Testis (tissue), 5 donors: Measurements from ENCODE around the gene SATL1. TPM values are rescaled to one million over a fixed set of nuclear protein-coding genes. Genes with fewer than 3 reads are reported as not detected.
"Not testable (repeated sequence)": the region's sequence is repeated elsewhere in the genome, so short reads cannot be mapped to it uniquely, and the experiment has no call there.

Experiments
- DNase-seq: peaks from one replicate; pipeline ENCODE4 v3.0.0-alpha.2; 2019
- H3K27ac ChIP-seq, 2 donors: fragments of 200-600 bp; sonication (generic); one replicate each; pipeline ENCODE4 v1.5.1; 2019
- H3K27me3 ChIP-seq: fragments of 200-600 bp; sonication (generic); one replicate; pipeline ENCODE4 v1.5.1; 2019
- H3K36me3 ChIP-seq: fragments of 200-600 bp; sonication (generic); one replicate; pipeline ENCODE4 v1.5.1; 2017; ENCODE audit warnings: low read depth; ENCODE audit errors: missing control alignments
- H3K4me1 ChIP-seq: fragments of 200-600 bp; sonication (generic); one replicate; pipeline ENCODE4 v1.5.1; 2019
- H3K4me3 ChIP-seq, 2 donors: fragments of 200-600 bp; sonication (generic); one replicate each; pipeline ENCODE4 v1.5.1; 2017 to 2019
- H3K9me3 ChIP-seq: fragments of 200-600 bp; sonication (generic); one replicate; pipeline ENCODE4 v1.5.1; 2017
- CTCF ChIP-seq, 3 experiments: fragments of 450-650 bp in 2 of 3; fragments of 200-600 bp in 1 of 3; sonication (generic) in 1 of 3; IDR thresholded peaks; one replicate each; pipeline ENCODE4 v1.5.1; 2016 to 2019; ENCODE audit warnings: antibody characterized with exemption in 3 of 3, mild to moderate bottlenecking in 2 of 3, moderate library complexity in 1 of 3
- POLR2A ChIP-seq: fragments of 450-650 bp; IDR thresholded peaks from one replicate; pipeline ENCODE4 v1.6.1; 2017; ENCODE audit warnings: antibody characterized with exemption, mild to moderate bottlenecking, moderate library complexity
- WGBS, 2 donors: methylation state at CpG; one replicate each; pipeline ENCODE4 v1.1.5; 2018; 5-methylcytosine and 5-hydroxymethylcytosine counted together
- intact Hi-C: fragments of 100-400 bp; cut with DNase I; formaldehyde crosslinking; loops from one replicate; pipeline ENCODE4 v1.15.1; 2023; ENCODE audit warnings: low total_unique reads
- long read RNA-seq, 2 donors: transcript quantifications; one replicate each; lab custom pipeline, GENCODE V29; 2026
- polyA plus RNA-seq: library from polyadenylated mRNA; stranded (reverse); fragments of 350-450 nt; fragmentation: Illumina TruSeq; extraction: RNeasy Lipid Tissue Mini Kit (QIAGEN cat#74804); gene quantifications from one replicate; pipeline ENCODE4 v1.2.3, GENCODE V29; 2014; ENCODE audit warnings: low read depth, low replicate concordance; ENCODE audit not compliant: insufficient read depth
- total RNA-seq, 2 donors: library from RNA; depleted of rRNA; stranded (reverse); fragments of >200 nt; gene quantifications; one replicate each; pipeline ENCODE4 v1.2.3, GENCODE V29; 2016

Gene SATL1, protein sequence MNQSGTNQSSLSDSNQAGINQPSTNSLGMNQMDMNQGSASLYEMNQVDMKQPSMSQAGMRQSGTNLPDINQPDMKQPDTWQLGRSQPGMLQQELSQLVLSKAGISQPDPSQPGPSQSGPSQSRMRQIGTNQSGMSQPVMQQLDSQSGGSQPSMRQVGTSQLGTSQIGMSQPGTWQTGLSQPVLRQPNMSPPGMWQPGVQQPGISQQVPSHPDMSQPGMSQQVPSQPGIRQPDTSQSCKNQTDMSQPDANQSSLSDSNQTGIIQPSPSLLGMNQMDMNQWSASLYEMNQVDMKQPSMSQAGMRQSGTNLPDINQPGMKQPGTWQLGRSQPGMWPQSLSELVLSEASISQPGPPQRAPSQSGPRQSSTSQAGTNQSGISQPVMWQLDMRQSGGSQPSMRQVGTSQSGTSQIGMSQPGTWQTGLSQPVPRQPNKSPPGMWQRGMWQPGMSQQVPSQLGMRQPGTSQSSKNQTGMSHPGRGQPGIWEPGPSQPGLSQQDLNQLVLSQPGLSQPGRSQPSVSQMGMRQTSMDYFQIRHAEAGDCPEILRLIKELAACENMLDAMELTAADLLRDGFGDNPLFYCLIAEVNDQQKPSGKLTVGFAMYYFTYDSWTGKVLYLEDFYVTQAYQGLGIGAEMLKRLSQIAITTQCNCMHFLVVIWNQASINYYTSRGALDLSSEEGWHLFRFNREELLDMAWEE
- total RNA-seq (1 to 10 TPM; 2.4 to 2.5 TPM), polyA plus RNA-seq (0.95 TPM)
- long read RNA-seq, donor 1, partial matches to known transcripts, result 80 of 80 reads
- long read RNA-seq, donor 1, other reads (novel, unspliced or antisense), result 0 of 80 reads
- long read RNA-seq, donor 2, result 0 reads

- no peaks in the 10 kb centered on the region for H3K9me3 ChIP-seq
- WGBS, 2 donors, result 0% methylated on average over 5 to 28 of the region's 65 CpGs
- H3K4me3 ChIP-seq, result peak within 1 kb of the TSS; percentile 57 to 71
- intact Hi-C loops, result no loop called here
- no peaks in the 10 kb centered on the region for H3K27me3 ChIP-seq
- TF ChIP-seq POLR2A, result no peak
- H3K4me1 ChIP-seq, result no peaks in the 10 kb centered on the region
- no peaks in the 10 kb centered on the region for H3K36me3 ChIP-seq
- H3K27ac ChIP-seq, result peak within 1 kb of the TSS; percentile 77 to 80
- DNase-seq, result peak; percentile 87
These were observed at the start of gene SATL1, which contains the start of gene ZNF711 for GRCh38 chrX:85243761-85244449. Gene SATL1, minus strand, starts transcription at chrX:85243779. Its CDS starts 134,811 bp downstream, at chrX:85108968. Gene ZNF711, plus strand, starts transcription at chrX:85243991. Its CDS starts 3,582 bp downstream, at chrX:85247573.

GRCh38 chrX:85288992-85289723, 45.6 kb upstream of the SATL1 start:
- no peak for DNase-seq
- no peaks in the 10 kb centered on the region for H3K27me3 ChIP-seq
- WGBS, 2 donors, result 52 to 79% methylated on average over 6 to 7 of the region's 7 CpGs
- no peaks in the 10 kb centered on the region for H3K4me1 ChIP-seq
- intact Hi-C loops, result no loop called here
- TF ChIP-seq CTCF (IDR thresholded peaks at IDR 0.05), result no peak
- TF ChIP-seq POLR2A, result no peak
- H3K36me3 ChIP-seq, result no peaks in the 10 kb centered on the region
- no peak overlapping the region for H3K4me3 ChIP-seq
- no peak overlapping the region for H3K27ac ChIP-seq
- H3K9me3 ChIP-seq, result no peaks in the 10 kb centered on the region

- H3K4me3 ChIP-seq, H3K9me3 ChIP-seq, H3K36me3 ChIP-seq, H3K4me1 ChIP-seq, DNase-seq, H3K27ac ChIP-seq, H3K27me3 ChIP-seq, intact Hi-C loops: not testable (repeated sequence)
- WGBS, 2 donors, result 93 to 100% methylated on average over 3 to 6 of the region's 6 CpGs
These were observed 41.7 kb upstream of the SATL1 start for GRCh38 chrX:85285286-85285685.

DNA sequence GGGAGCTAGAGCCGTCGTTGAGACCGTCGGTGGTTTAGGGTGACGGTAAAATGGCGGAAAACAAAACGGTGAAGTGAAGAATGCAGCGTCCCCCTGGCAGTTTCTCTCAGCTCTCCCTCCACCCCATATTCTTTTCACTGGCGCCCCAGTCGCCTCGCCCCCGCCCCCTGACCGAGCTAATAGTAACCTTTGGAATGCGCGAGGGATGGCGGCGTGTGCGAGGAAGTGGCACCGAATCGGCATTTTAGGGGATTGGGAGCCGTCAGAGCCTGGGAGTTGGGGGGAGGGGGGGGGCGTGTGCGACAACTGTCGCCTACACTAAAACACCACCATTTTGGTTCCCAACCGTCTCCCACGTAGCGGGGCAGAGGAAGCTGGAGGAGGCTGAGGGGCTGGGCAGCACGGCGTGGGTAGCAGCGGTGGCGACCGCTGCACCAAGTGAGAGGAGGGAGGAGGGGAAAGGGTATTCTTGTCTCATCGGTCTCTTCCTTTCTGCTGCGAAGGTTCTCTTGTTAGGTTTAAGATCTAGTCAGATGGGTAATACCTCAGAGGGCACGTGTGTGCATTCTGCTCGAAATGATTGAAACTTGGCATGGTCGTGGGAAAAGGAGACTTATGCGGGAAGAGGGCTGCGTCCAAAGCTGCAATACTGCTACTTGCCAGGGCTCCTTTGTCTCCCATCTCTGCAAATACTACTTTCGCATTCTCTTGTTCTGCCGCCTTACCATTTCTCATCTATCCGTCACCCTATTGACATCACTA, 1.1 kb upstream of the SATL1 start:
- Histone ChIP-seq H3K9me3 (no peaks in the 10 kb centered on the region), H3K4me3 (peak overlapping the region; percentile 57 to 71), H3K27me3 (no peaks in the 10 kb centered on the region), H3K36me3 (no peaks in the 10 kb centered on the region), H3K27ac (peak overlapping the region; percentile 77 to 80), H3K4me1 (no peaks in the 10 kb centered on the region)
- intact Hi-C loops, result no loop called here
- 0 to 1% methylated on average over 19 to 31 of the region's 42 CpGs for WGBS, 2 donors
- TF ChIP-seq CTCF (IDR thresholded peaks at IDR 0.05) (no peak), POLR2A (no peak)
- peak; percentile 16 for DNase-seq

DNA sequence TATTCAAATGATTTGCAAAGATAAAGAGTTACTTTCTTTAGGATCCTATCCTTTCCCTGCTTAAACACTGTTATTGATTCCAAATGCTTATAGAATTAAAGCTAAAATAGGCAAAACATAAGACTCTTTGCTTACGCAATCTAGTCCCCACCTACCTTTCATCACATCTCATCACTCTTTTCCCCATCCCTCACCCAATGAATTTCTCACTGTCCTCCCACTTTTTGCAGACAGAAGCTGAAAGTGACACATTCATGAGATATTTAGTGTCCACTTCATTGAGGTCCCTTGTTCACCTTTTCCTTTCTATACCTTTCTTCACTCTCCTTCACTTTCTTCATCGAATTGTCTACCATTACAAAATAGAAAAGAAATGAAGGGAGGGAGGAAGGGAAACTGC, 424 bp downstream of the SATL1 start:
- Histone ChIP-seq H3K4me3 (peak overlapping the region; percentile 57 to 71), H3K36me3 (no peaks in the 10 kb centered on the region), H3K27me3 (no peaks in the 10 kb centered on the region), H3K27ac (peak overlapping the region; percentile 59 to 77), H3K9me3 (no peaks in the 10 kb centered on the region), H3K4me1 (no peaks in the 10 kb centered on the region)
- TF ChIP-seq CTCF (IDR thresholded peaks at IDR 0.05) (no peak), POLR2A (no peak)
- WGBS, 2 donors, result 7 to 14% methylated on average over 2 of the region's 2 CpGs
- no peak for DNase-seq
- intact Hi-C loops, result no loop called here
